Measurements from ENCODE around the gene JPT2. TPM values are rescaled to one million over a fixed set of nuclear protein-coding genes. Genes with fewer than 3 reads are reported as not detected.

Gene JPT2
- total RNA-seq, 4 donors from 2014 or later, result 22.6 to 59.2 (median 35.0) TPM

- no peaks in the 10 kb centered on the region for H3K9me3 ChIP-seq
- no peak overlapping the region for H3K27ac ChIP-seq
- WGBS, result 96% methylated on average over 17 of the region's 22 CpGs
- no peak for DNase-seq (ENCODE audit: low spot score in 2 of 2)
- TF ChIP-seq POLR2A (IDR thresholded peaks at IDR 0.05) (no peak), EP300 (IDR thresholded peaks at IDR 0.05) (no peak), POLR2AphosphoS5 (IDR thresholded peaks at IDR 0.05) (no peak), CTCF (IDR thresholded peaks at IDR 0.05) (no peak)
- no peaks in the 10 kb centered on the region for H3K27me3 ChIP-seq
- H3K4me1 ChIP-seq, result peaks cover 14% of the 10 kb centered on the region
- H3K36me3 ChIP-seq, result peaks cover 32% of the 10 kb centered on the region
- H3K4me3 ChIP-seq, result no peak overlapping the region
Measured at GRCh38 chr16:1734816-1735215, 56.7 kb downstream of the JPT2 start.

- TF ChIP-seq POLR2AphosphoS5 (IDR thresholded peaks at IDR 0.05), result no peak
- TF ChIP-seq EP300 (IDR thresholded peaks at IDR 0.05), result no peak
- TF ChIP-seq CTCF (IDR thresholded peaks at IDR 0.05), result no peak
- TF ChIP-seq POLR2A (IDR thresholded peaks at IDR 0.05), result no peak
- no peaks in the 10 kb centered on the region for H3K27me3 ChIP-seq
- no peak overlapping the region for H3K4me3 ChIP-seq
- 95% methylated on average over 33 of the region's 33 CpGs for WGBS
- no peak for DNase-seq (ENCODE audit: low spot score in 2 of 2)
- H3K36me3 ChIP-seq, result peaks cover 41% of the 10 kb centered on the region
- H3K4me1 ChIP-seq, result no peaks in the 10 kb centered on the region
- no peaks in the 10 kb centered on the region for H3K9me3 ChIP-seq
- H3K27ac ChIP-seq, result no peak overlapping the region
Measured at GRCh38 chr16:1740234-1740633, 62.2 kb downstream of the JPT2 start.

GRCh38 chr16:1740781-1741490 is 62.9 kb downstream of the JPT2 start:
- DNase-seq (ENCODE audit: low spot score in 2 of 2), result no peak
- TF ChIP-seq POLR2AphosphoS5 (IDR thresholded peaks at IDR 0.05) (no peak), POLR2A (IDR thresholded peaks at IDR 0.05) (no peak), CTCF (IDR thresholded peaks at IDR 0.05) (no peak), EP300 (IDR thresholded peaks at IDR 0.05) (no peak)
- Histone ChIP-seq H3K9me3 (no peaks in the 10 kb centered on the region), H3K27ac (no peak overlapping the region), H3K4me3 (no peak overlapping the region), H3K36me3 (peaks cover 48% of the 10 kb centered on the region), H3K4me1 (no peaks in the 10 kb centered on the region), H3K27me3 (no peaks in the 10 kb centered on the region)
- WGBS, result 90% methylated on average over 17 of the region's 30 CpGs

- Histone ChIP-seq H3K27ac (no peak overlapping the region), H3K9me3 (no peaks in the 10 kb centered on the region), H3K4me3 (no peak overlapping the region), H3K36me3 (peaks cover 53% of the 10 kb centered on the region), H3K27me3 (no peaks in the 10 kb centered on the region), H3K4me1 (no peaks in the 10 kb centered on the region)
- TF ChIP-seq CTCF (IDR thresholded peaks at IDR 0.05) (no peak), POLR2A (IDR thresholded peaks at IDR 0.05) (no peak), POLR2AphosphoS5 (IDR thresholded peaks at IDR 0.05) (no peak), EP300 (IDR thresholded peaks at IDR 0.05) (no peak)
- DNase-seq (ENCODE audit: low spot score in 2 of 2), result no peak
- no CpG with 5 or more reads among the region's 19 CpGs for WGBS
Measured at GRCh38 chr16:1741553-1742165, 63.6 kb downstream of the JPT2 start.

All from suprapubic skin (tissue), 4 donors.